ENCODE data around the gene ADGB. TPM values are rescaled to one million over a fixed set of nuclear protein-coding genes. Genes with fewer than 3 reads are reported as not detected.
"Not testable (repeated sequence)": the region's sequence is repeated elsewhere in the genome, so short reads cannot be mapped to it uniquely, and the experiment has no call there.

ADGB gene
- total and polyA plus RNA-seq, 2 of the 13 experiments (the other 11 are each of a cell fraction or from before 2014, with no cell fraction given): not detected

DNA sequence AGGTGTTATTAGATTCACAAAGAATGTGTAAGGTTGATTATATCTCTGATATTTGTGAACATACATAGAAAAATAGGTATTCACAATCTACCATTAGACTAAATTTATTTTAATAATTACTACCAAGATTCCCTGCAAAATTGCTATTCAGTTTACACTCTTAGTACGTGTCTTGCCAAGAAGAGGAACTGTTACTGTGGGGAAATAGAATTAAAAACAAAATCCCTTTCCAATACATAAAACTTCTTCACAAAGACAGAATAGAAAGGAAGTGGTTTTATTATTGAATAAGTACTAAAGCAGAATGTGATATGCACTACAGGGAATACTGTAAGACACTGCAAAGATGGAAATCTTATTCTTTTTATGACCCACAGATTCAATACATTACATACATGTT is 38.2 kb upstream of the ADGB start (continued):
- TF ChIP-seq, protein P1, sequence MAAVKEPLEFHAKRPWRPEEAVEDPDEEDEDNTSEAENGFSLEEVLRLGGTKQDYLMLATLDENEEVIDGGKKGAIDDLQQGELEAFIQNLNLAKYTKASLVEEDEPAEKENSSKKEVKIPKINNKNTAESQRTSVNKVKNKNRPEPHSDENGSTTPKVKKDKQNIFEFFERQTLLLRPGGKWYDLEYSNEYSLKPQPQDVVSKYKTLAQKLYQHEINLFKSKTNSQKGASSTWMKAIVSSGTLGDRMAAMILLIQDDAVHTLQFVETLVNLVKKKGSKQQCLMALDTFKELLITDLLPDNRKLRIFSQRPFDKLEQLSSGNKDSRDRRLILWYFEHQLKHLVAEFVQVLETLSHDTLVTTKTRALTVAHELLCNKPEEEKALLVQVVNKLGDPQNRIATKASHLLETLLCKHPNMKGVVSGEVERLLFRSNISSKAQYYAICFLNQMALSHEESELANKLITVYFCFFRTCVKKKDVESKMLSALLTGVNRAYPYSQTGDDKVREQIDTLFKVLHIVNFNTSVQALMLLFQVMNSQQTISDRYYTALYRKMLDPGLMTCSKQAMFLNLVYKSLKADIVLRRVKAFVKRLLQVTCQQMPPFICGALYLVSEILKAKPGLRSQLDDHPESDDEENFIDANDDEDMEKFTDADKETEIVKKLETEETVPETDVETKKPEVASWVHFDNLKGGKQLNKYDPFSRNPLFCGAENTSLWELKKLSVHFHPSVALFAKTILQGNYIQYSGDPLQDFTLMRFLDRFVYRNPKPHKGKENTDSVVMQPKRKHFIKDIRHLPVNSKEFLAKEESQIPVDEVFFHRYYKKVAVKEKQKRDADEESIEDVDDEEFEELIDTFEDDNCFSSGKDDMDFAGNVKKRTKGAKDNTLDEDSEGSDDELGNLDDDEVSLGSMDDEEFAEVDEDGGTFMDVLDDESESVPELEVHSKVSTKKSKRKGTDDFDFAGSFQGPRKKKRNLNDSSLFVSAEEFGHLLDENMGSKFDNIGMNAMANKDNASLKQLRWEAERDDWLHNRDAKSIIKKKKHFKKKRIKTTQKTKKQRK (IDR thresholded peaks at IDR 0.05; ENCODE audit: low read length): no peak
- TF ChIP-seq, protein P2, sequence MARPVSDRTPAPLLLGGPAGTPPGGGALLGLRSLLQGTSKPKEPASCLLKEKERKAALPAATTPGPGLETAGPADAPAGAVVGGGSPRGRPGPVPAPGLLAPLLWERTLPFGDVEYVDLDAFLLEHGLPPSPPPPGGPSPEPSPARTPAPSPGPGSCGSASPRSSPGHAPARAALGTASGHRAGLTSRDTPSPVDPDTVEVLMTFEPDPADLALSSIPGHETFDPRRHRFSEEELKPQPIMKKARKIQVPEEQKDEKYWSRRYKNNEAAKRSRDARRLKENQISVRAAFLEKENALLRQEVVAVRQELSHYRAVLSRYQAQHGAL (CRISPR knock-in tag; IDR thresholded peaks at IDR 0.05; ENCODE audit: not compliant biosample characterization): no peak
- no peak for TF ChIP-seq PHF20 (CRISPR knock-in tag; IDR thresholded peaks at IDR 0.05)

DNA sequence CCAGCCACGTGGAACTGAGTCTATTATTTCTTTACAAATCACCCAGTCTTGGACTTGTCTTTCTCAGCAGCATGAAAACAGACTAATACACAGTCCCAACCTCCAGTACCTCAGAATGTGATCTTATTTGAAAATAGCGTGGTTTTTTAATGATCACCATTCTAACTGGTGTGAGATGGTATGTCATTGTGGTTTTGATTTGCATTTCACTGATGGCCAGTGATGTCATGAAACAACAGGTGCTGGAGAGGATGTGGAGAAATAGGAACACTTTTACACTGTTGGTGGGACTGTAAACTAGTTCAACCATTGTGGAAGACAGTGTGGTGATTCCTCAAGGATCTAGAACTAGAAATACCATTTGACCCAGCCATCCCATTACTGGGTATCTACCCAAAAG is 32.1 kb upstream of the ADGB start:
- H3K79me2 ChIP-seq (ENCODE audit: insufficient read depth, low read length); H3K9me3 ChIP-seq (ENCODE audit: low read length); ATAC-seq; H3K4me1 ChIP-seq (ENCODE audit: insufficient read depth, low read length); H3K4me3 ChIP-seq (replicated peaks in 1 of 3; ENCODE audit: insufficient read depth in 1 of 3, low read depth in 2 of 3, low read length in 3 of 3); in situ Hi-C loops (cut with HindIII; ENCODE audit: extremely low pct_ligation_motif_present, low pct_unique_long_range_greater_than_20kb); H3K9ac ChIP-seq (ENCODE audit: insufficient read depth, low read depth, low read length); H3K27me3 ChIP-seq (ENCODE audit: control insufficient read depth in 1 of 2, insufficient read depth in 2 of 2, low read length in 2 of 2); POLR2A ChIA-PET; DNase-seq (ENCODE audit: low spot score); H3K36me3 ChIP-seq (replicated peaks in 1 of 2; ENCODE audit: control insufficient read depth in 1 of 2, insufficient read depth in 2 of 2, low read length in 2 of 2); CTCF ChIA-PET (ENCODE audit: low intra/inter-chr PET ratio, low total read pairs); BruUV-seq (replicated peaks); H4K20me1 ChIP-seq (ENCODE audit: insufficient read depth, low read length); H3K4me2 ChIP-seq (ENCODE audit: low read depth, low read length); FAIRE-seq; H2AFZ ChIP-seq (ENCODE audit: low read length); H3K27ac ChIP-seq (ENCODE audit: extremely low read length, insufficient read depth, low read length); intact Hi-C loops (cut with micrococcal nuclease; ENCODE audit: unreplicated experiment): not testable (repeated sequence)
- WGBS (ENCODE audit: low lambda C conversion rate): 13% methylated on average over 2 of the region's 2 CpGs

DNA sequence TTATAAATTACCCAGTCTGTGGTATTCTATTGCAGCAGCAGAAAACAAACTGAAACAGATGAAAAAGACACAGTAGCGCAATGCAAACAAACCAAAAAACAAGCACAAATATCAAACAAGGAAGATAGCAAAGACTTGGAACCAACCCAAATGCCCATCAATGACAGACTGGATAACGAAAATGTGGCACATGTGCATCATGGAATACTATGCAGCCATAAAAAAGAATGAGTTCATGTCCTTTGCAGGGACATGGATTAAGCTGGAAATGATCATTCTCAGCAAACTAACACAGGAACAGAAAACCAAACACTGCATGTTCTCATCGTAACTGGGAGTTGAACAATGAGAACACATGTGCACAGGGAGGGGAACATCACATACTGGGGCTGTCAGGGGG is 30.2 kb upstream of the ADGB start:
- WGBS (ENCODE audit: low lambda C conversion rate): 21% methylated on average over 3 of the region's 3 CpGs
- H3K4me3 ChIP-seq (replicated peaks in 1 of 3; ENCODE audit: insufficient read depth in 1 of 3, low read depth in 2 of 3, low read length in 3 of 3); DNase-seq (ENCODE audit: low spot score); BruUV-seq (replicated peaks); H3K79me2 ChIP-seq (ENCODE audit: insufficient read depth, low read length); POLR2A ChIA-PET; in situ Hi-C loops (cut with HindIII; ENCODE audit: extremely low pct_ligation_motif_present, low pct_unique_long_range_greater_than_20kb); H3K27ac ChIP-seq (ENCODE audit: extremely low read length, insufficient read depth, low read length); H3K4me1 ChIP-seq (ENCODE audit: insufficient read depth, low read length); H3K9ac ChIP-seq (ENCODE audit: insufficient read depth, low read depth, low read length); H4K20me1 ChIP-seq (ENCODE audit: insufficient read depth, low read length); H3K4me2 ChIP-seq (ENCODE audit: low read depth, low read length); H3K27me3 ChIP-seq (ENCODE audit: control insufficient read depth in 1 of 2, insufficient read depth in 2 of 2, low read length in 2 of 2); FAIRE-seq; H3K9me3 ChIP-seq (ENCODE audit: low read length); ATAC-seq; CTCF ChIA-PET (ENCODE audit: low intra/inter-chr PET ratio, low total read pairs); intact Hi-C loops (cut with micrococcal nuclease; ENCODE audit: unreplicated experiment); H2AFZ ChIP-seq (ENCODE audit: low read length); H3K36me3 ChIP-seq (replicated peaks in 1 of 2; ENCODE audit: control insufficient read depth in 1 of 2, insufficient read depth in 2 of 2, low read length in 2 of 2): not testable (repeated sequence)

Data from HepG2 (cell line).